HG03139 (cell line): ENCODE data around the gene ADK.

ENCODE experiments used
- ATAC-seq: cut with Tn5 transposase; IDR thresholded peaks from one replicate; pipeline ENCODE4 v1.9.1; 2021; ENCODE audit not compliant: unreplicated experiment

ADK gene

GRCh38 chr10:74704629-74705357 is 553.8 kb downstream of the ADK start:
- ATAC-seq, result no peak

GRCh38 chr10:74705358-74705980 is 554.4 kb downstream of the ADK start:
- ATAC-seq, result no peak

GRCh38 chr10:74706966-74707365 is 555.9 kb downstream of the ADK start:
- no peak for ATAC-seq

- ATAC-seq, result no peak
Observed at GRCh38 chr10:74708246-74708645, 557.2 kb downstream of the ADK start.

- no peak for ATAC-seq
Observed at GRCh38 chr10:74718208-74718607, 567.2 kb downstream of the ADK start.

GRCh38 chr10:74728225-74728624 is 577.2 kb downstream of the ADK start:
- ATAC-seq, result no peak

- ATAC-seq, result no peak
Observed at GRCh38 chr10:74730246-74730645, 579.2 kb downstream of the ADK start.

- ATAC-seq, result no peak
Observed at GRCh38 chr10:74733612-74734011, 582.6 kb downstream of the ADK start.

DNA sequence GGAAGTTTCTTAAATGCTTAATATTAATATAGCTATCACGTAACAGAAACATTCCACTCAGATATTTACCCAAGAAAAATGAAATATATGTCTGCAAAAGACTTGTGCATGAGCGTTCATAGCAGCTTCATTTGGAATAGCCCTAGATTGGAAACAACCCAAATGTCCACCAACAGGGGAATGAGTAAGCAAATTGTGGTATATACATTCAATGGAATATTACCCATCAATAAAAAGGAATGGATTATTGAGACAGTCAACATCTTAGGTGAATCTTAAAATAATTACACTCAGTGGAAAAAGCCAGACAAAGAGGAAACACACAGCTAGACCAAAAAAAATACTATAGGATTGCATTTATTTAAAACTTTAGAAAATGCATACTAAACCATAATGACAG is 585.0 kb downstream of the ADK start:
- no peak for ATAC-seq

GRCh38 chr10:74738052-74738451 is 587.0 kb downstream of the ADK start:
- no peak for ATAC-seq

DNA sequence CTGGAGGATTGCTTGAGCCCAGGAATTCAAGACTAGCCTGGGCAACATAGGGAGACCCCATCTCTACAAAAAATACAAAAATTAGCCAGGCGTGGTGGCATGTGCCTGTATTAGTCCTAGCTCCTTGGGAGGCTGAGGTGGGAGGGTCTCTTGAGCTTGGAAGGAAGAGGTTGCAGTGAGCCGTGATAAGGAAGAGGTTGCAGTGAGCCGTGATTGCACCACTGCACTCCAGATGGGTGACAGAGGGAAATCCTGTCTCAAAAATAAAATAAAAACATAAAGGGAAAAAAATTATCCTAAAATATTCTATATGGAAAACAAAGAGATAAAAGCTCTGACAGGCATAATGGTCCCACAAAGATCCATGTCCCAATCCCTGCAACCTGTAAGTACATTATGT is 587.5 kb downstream of the ADK start:
- no peak for ATAC-seq

DNA sequence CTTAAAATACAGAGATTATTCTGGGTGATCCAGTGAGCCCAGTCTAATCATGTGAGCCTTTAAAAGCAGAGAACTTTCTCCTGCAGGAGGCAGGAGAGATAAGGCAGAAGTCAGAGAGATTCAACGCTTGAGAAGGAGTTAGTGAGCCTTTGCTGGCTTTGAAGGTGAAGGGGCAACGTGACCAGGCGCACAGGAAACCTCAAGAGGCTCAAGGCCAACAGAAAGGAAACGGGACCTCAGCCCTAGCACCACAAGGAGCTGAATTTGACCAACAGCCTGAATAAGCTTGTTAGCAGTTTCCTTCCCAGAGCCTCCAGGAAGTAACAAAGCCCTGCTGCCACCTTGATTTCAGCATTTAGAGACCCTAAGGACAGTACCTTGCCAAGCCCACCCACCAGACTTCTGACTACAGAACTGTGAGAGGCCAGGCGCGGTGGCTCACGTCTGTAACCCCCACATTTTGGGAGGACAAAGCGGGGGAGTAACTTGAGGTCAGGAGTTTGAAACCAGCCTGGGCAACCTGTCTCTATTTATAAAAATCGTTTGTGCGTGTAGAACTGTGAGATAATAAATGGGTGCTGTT is 588.1 kb downstream of the ADK start:
- ATAC-seq, result peak; percentile 85

- ATAC-seq, result no peak
Observed at GRCh38 chr10:74743401-74743800, 592.4 kb downstream of the ADK start.

GRCh38 chr10:74745449-74745848 is 594.4 kb downstream of the ADK start:
- ATAC-seq, result no peak

DNA sequence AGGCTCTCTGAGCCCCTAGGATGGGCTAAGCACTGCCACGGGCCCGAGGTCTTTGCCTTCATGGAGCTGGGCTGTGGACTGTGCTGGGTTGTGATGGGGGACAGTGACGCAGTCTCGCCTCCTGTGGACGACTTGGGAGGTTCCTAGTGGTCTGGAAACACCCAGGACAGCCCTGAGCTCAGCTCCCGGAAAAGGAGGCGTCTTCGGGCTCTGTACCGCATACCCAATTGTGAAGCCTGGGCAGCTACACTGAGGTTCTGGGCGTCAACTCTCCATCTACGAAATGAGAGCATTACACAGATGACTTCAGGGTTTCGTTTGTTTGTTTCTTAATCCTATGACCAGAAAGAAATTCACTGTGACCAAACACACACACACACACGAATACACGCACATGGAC is 595.8 kb downstream of the ADK start:
- ATAC-seq, result no peak

DNA sequence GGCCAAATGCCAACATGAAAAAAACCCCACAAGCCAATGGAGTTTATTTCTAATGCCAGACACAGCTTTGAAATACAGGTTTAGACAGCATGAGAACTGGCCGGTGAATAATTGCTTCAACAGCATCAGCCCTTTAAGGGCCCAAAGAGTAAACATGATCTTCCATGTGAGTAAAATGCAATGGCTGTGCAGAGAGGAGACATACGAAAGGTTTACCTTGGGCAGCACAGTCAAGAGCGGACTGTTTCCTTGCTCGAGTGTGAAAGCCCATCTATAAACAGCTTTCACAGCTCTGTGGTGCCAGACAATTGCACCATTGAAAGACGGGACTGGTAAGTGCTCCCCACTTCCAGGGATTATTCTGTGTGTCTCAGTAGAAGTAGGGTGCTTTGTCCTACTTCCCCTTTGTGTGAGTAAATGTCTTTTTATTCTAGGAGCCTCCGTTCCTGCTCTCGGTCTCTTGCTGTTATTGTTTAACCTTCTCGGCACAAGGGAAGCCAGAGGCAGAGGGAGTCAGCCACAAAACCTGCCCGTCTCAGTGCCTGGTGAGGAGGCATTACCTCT is 597.5 kb downstream of the ADK start:
- ATAC-seq, result no peak

- ATAC-seq, result no peak
Observed at GRCh38 chr10:74750848-74751274, 599.8 kb downstream of the ADK start.

DNA sequence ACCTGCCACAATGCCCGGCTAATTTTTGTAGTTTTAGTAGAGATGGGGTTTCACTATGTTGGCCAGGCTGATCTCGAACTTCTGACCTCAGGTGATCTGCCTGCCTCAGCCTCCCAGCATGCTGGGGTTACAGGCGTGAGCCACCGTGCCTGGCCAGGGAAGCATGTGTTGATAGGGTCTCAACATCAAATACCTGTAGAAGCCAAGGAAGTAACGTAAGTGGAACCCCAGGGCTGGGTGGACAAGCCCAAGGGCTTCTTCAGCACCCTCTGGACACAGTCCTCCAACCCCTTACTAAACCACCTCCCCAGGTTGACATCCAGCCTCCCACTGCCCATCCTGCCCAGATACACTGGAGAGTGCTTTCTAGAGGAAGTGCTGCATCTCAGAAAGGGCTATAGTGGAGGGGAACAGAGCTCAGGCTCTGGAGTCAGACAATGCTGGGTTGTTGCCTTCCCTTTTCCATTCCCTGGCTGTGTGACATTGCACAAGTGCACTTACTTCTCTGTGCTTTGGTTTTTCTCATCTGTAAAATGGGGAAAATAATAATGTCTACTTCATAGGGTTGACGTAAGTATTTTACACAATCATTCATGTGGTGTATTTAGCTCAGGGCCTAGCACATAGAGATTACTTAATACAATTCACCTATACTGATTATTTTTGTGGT is 601.5 kb downstream of the ADK start:
- no peak for ATAC-seq

DNA sequence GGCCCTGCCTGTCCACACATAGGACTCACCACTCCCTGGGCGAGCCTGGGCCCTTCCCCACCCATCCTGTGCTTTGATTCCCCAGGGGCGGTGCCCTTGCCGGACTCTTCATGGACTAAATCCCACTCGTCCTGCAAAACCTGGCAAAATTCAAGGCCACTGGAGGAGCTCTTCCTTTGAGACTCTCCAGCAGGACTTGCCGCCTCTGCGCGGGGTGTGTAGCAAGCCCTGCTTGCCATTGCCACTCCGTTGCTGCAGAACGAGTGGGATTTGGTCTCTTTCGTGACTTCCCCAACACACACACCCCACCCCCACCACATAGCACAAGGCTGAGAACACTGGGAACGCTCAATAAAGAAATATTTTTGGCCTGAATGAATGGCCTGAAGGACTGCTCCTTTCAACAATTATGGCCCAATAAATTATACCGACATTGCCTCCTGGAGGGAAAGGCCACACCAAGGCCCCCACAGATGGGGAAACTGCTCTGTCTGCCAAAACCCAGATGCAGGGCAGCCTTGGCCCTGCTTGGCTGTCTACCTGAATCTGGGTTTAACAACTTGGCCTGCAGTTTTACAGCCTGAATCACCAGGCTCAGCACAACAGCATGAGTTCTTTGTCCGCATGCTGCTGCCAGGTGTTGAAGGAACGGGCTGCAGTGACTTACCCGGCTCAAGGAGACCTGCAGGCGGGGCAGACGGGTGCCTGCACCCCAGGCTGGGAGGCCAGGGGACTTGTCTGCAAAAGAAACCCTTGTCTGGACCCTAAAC is 602.6 kb downstream of the ADK start:
- no peak for ATAC-seq

GRCh38 chr10:74754381-74754821 is 603.4 kb downstream of the ADK start:
- ATAC-seq, result no peak

DNA sequence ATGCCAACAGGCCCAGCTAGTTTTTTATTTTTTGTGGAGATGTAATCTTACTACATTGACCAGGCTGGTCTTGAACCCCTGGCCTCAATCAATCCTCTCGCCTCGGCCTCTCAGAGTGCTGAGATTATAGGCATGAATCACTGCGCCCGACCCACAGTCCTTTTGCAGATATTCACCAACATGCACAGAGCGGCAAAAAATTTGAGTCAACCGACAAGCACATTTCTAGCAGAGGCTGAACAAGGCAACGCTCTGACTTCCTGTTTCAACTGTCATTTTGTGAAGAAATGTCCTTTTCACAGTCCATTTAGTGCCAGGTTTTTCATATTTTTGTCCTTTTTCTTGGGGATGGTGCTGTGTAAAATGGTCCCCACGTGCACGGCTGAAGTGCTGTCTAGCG is 604.3 kb downstream of the ADK start:
- no peak for ATAC-seq
